GM12878 (cell line): ENCODE measurements around the gene NCKAP5L. TPM values are rescaled to one million over a fixed set of nuclear protein-coding genes. Genes with fewer than 3 reads are reported as not detected.

ENCODE experiments used
- EED ChIP-seq: sonication (generic); IDR thresholded peaks from 2 replicates; pipeline ENCODE4 v1.6.1; 2016; ENCODE audit warnings: antibody characterized with exemption, low read depth
- MLLT1 ChIP-seq: fragments of 450-650 bp; IDR thresholded peaks from 2 replicates; pipeline ENCODE4 v1.6.1; 2016; ENCODE audit warnings: mild to moderate bottlenecking
- NR2C1 ChIP-seq: fragments of 450-650 bp; IDR thresholded peaks from 2 replicates; pipeline ENCODE4 v1.6.1; 2017; ENCODE audit warnings: antibody characterized with exemption, mild to moderate bottlenecking, moderate library complexity
- NR2F1 ChIP-seq: fragments of 450-650 bp; conservative IDR thresholded peaks from 2 replicates; pipeline ENCODE4 v1.6.1; 2017; ENCODE audit warnings: mild to moderate bottlenecking
- POLR2AphosphoS5 ChIP-seq: IDR thresholded peaks from 2 replicates; pipeline ENCODE4 v1.6.1; 2011; ENCODE audit warnings: mild to moderate bottlenecking, low read length, inconsistent platforms
- RELB ChIP-seq: fragments of 450-650 bp; IDR thresholded peaks from 2 replicates; pipeline ENCODE4 v1.6.1; 2017; ENCODE audit warnings: low read depth, mild to moderate bottlenecking, moderate library complexity
- REST ChIP-seq: IDR thresholded peaks from 2 replicates; pipeline ENCODE4 v1.6.1; 2012; ENCODE audit warnings: mild to moderate bottlenecking, low read depth, low read length
- SMC3 ChIP-seq: IDR thresholded peaks from 2 replicates; pipeline ENCODE4 v1.6.1; 2011; ENCODE audit warnings: low read length, improper control_type of control experiment, borderline replicate concordance
- SRF ChIP-seq, 2 experiments: IDR thresholded peaks; 2 replicates each; pipeline ENCODE4 v1.6.1; 2011; ENCODE audit warnings: low read depth in 2 of 2, low read length in 2 of 2, mild to moderate bottlenecking in 1 of 2, moderate library complexity in 1 of 2
- YY1 ChIP-seq: IDR thresholded peaks from 2 replicates; pipeline ENCODE4 v1.6.1; 2011; ENCODE audit warnings: low read depth, mild to moderate bottlenecking, low read length
- ZBTB33 ChIP-seq: fragments of 450-650 bp; IDR thresholded peaks from 2 replicates; pipeline ENCODE4 v1.6.1; 2017; ENCODE audit warnings: mild to moderate bottlenecking
- polyA plus RNA-seq, 11 experiments: library from polyadenylated mRNA; depleted of rRNA in 4 of 11; unstranded in 6 of 11; stranded (reverse) in 5 of 11; fragments of >200 nt; fragmentation: Nextera tagmentation in 4 of 11; fragmentation: Illumina TruSeq in 1 of 11; extraction: Ambion mirVana in 4 of 11; extraction: Trizol in 1 of 11; gene quantifications; 1 replicate in 1 of 11; 2 replicates in 10 of 11; pipeline versions ENCODE4 v1.2.1 to v1.2.3, GENCODE V29; 2011 to 2016; ENCODE audit warnings: inconsistent platforms in 2 of 11, missing spikeins in 2 of 11, low read depth in 1 of 11
- total RNA-seq, 4 experiments: library from RNA; depleted of rRNA in 3 of 4; stranded (reverse); fragments of >200 nt in 3 of 4; fragmentation: Illumina TruSeq in 1 of 4; extraction: Trizol in 1 of 4; gene quantifications; 2 replicates each; pipeline versions ENCODE4 v1.2.1 to v1.2.3, GENCODE V29; 2013 to 2021

The NCKAP5L gene
- total and polyA plus RNA-seq, 10 of the 15 experiments (the other 5 are each of a cell fraction or from before 2014, with no cell fraction given): 0.03 to 15.8 (median 4.4) TPM

- TF ChIP-seq REST: no peak
- peak; percentile 48; the same call in 1 of the 2 replicates for TF ChIP-seq SMC3
- TF ChIP-seq NR2F1: no peak
- TF ChIP-seq YY1: peak; percentile 31; the same call in 1 of the 2 replicates
- 0 out of 2 replicates have a peak, but pooled peaks have one; percentile 44 for TF ChIP-seq POLR2AphosphoS5
- TF ChIP-seq NR2C1: no peak
- TF ChIP-seq SRF (IDR thresholded peaks at IDR 0.05; ENCODE audit: low read depth in 2 of 2, low read length in 2 of 2): 0 out of 4 replicates have a peak, but pooled peaks of 1 of the 2 experiments have one; percentile 16
- TF ChIP-seq EED: no peak
- peak; percentile 88 for TF ChIP-seq ZBTB33
- TF ChIP-seq RELB: no peak
- TF ChIP-seq MLLT1: no peak
Observed at GRCh38 chr12:49763006-49763591, 65.1 kb downstream of the NCKAP5L start (continued).
